ENCODE data around the gene TP53AIP1.

GRCh38 chr11:128926437-128927107, 16.1 kb downstream of the TP53AIP1 start:
- no peak for TF ChIP-seq CTCF (conservative IDR thresholded peaks at IDR 0.05)
- no peak for TF ChIP-seq ZFX (IDR thresholded peaks at IDR 0.05)
